Activated effector memory CD4-positive, alpha-beta T cell treated with Interleukin-2 at 50 U/mL for 16 hours (primary cell): Measurements from ENCODE around the gene TMEM95.

Experiments used
- DNase-seq: peaks from one replicate; pipeline ENCODE4 v3.0.0-alpha.2; 2020

TMEM95 gene

GRCh38 chr17:7405350-7406234, 50.6 kb downstream of the TMEM95 start:
- no peak for DNase-seq

- DNase-seq, result no peak
Observed at GRCh38 chr17:7406235-7406825, 51.4 kb downstream of the TMEM95 start.
